ENCODE results near the gene MYMK. TPM values are rescaled to one million over a fixed set of nuclear protein-coding genes. Genes with fewer than 3 reads are reported as not detected.

The MYMK gene
- total RNA-seq, 2 donors from 2014 or later: not detected

DNA sequence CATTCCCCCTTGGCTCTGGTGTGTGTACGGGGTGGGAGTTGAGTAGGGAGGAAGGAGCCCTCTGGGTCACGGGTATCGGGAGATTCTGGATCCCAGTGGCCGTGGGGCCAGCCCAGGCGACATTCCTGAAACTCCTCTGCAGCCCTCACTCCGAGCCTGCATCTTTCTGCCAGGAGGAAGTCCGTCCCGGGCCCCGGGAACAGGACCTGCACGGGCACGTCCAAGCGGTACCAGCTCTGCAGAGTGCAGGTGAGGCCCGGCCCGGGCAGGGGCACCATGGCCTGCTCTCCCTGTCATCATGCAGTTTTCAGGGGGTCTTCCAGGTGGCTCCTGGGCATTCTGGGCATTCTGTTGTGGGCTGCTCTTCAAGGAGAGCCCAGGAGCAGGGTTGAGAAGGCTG is 13.4 kb upstream of the MYMK start:
- TF ChIP-seq, protein P1, sequence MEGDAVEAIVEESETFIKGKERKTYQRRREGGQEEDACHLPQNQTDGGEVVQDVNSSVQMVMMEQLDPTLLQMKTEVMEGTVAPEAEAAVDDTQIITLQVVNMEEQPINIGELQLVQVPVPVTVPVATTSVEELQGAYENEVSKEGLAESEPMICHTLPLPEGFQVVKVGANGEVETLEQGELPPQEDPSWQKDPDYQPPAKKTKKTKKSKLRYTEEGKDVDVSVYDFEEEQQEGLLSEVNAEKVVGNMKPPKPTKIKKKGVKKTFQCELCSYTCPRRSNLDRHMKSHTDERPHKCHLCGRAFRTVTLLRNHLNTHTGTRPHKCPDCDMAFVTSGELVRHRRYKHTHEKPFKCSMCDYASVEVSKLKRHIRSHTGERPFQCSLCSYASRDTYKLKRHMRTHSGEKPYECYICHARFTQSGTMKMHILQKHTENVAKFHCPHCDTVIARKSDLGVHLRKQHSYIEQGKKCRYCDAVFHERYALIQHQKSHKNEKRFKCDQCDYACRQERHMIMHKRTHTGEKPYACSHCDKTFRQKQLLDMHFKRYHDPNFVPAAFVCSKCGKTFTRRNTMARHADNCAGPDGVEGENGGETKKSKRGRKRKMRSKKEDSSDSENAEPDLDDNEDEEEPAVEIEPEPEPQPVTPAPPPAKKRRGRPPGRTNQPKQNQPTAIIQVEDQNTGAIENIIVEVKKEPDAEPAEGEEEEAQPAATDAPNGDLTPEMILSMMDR (IDR thresholded peaks at IDR 0.05): no peak
- no peak for TF ChIP-seq POLR2A (IDR thresholded peaks at IDR 0.05)
- H3K36me3 ChIP-seq (replicated peaks in 1 of 2; ENCODE audit: insufficient read depth in 1 of 2, low read depth in 2 of 2): no peaks in the 10 kb centered on the region
- DNase-seq (no peak), ATAC-seq (no peak)
- H3K4me3 ChIP-seq: no peak overlapping the region
- no peaks in the 10 kb centered on the region for H3K9me3 ChIP-seq
- WGBS, 2 donors: 91% methylated on average over 14 of the region's 14 CpGs; no CpG with 5 or more reads in 1 of the 2 donors
- H3K27me3 ChIP-seq: no peaks in the 10 kb centered on the region
- H3K4me1 ChIP-seq: peaks cover 25% of the 10 kb centered on the region
- intact Hi-C loops (cut with DNase I): loop anchor here (10.0 kb wide), 1 partner anchor 467 kb away; no protein-coding TSS in a partner anchor
- H3K27ac ChIP-seq: no peak overlapping the region

GRCh38 chr9:133537257-133537656 is 12.5 kb upstream of the MYMK start:
- 86 to 100% methylated on average over 1 to 14 of the region's 16 CpGs for WGBS, 2 donors
- Histone ChIP-seq H3K9me3 (no peaks in the 10 kb centered on the region), H3K27ac (no peak overlapping the region), H3K4me1 (peaks cover 25% of the 10 kb centered on the region), H3K36me3 (replicated peaks in 1 of 2; ENCODE audit: insufficient read depth in 1 of 2, low read depth in 2 of 2) (no peaks in the 10 kb centered on the region), H3K4me3 (no peak overlapping the region), H3K27me3 (no peaks in the 10 kb centered on the region)
- intact Hi-C loops (cut with DNase I): loop anchor here (10.0 kb wide), 1 partner anchor 468 kb away; no protein-coding TSS in a partner anchor
- TF ChIP-seq, protein P1 (IDR thresholded peaks at IDR 0.05): no peak
- no peak for TF ChIP-seq POLR2A (IDR thresholded peaks at IDR 0.05)
- DNase-seq: no peak
- no peak for ATAC-seq

GRCh38 chr9:133536536-133536935 is 11.8 kb upstream of the MYMK start:
- H3K27ac ChIP-seq: no peak overlapping the region
- WGBS, 2 donors: 92% methylated on average over 9 of the region's 9 CpGs
- no peaks in the 10 kb centered on the region for H3K36me3 ChIP-seq (replicated peaks in 1 of 2; ENCODE audit: insufficient read depth in 1 of 2, low read depth in 2 of 2)
- intact Hi-C loops (cut with DNase I): loop anchor here (10.0 kb wide), 1 partner anchor 468 kb away; no protein-coding TSS in a partner anchor
- no peak for ATAC-seq
- H3K4me3 ChIP-seq: no peak overlapping the region
- H3K27me3 ChIP-seq: no peaks in the 10 kb centered on the region
- no peaks in the 10 kb centered on the region for H3K9me3 ChIP-seq
- peaks cover 25% of the 10 kb centered on the region for H3K4me1 ChIP-seq
- TF ChIP-seq POLR2A (IDR thresholded peaks at IDR 0.05): no peak
- TF ChIP-seq, protein P1 (IDR thresholded peaks at IDR 0.05): no peak
- DNase-seq: no peak

GRCh38 chr9:133536080-133536479 is 11.3 kb upstream of the MYMK start:
- TF ChIP-seq, protein P1 (IDR thresholded peaks at IDR 0.05): no peak
- no peak for TF ChIP-seq POLR2A (IDR thresholded peaks at IDR 0.05)
- 74 to 88% methylated on average over 3 to 10 of the region's 11 CpGs for WGBS, 2 donors

GRCh38 chr9:133535306-133535877 is 10.6 kb upstream of the MYMK start:
- Histone ChIP-seq H3K9me3 (no peaks in the 10 kb centered on the region), H3K4me3 (no peak overlapping the region), H3K36me3 (replicated peaks in 1 of 2; ENCODE audit: insufficient read depth in 1 of 2, low read depth in 2 of 2) (no peaks in the 10 kb centered on the region), H3K27ac (no peak overlapping the region), H3K4me1 (peaks cover 25% of the 10 kb centered on the region), H3K27me3 (no peaks in the 10 kb centered on the region)
- no peak for TF ChIP-seq POLR2A (IDR thresholded peaks at IDR 0.05)
- TF ChIP-seq, protein P1 (IDR thresholded peaks at IDR 0.05): no peak
- no peak for ATAC-seq
- intact Hi-C loops (cut with DNase I): loop anchor here (10.0 kb wide), 1 partner anchor 469 kb away; no protein-coding TSS in a partner anchor
- WGBS, 2 donors: 39 to 50% methylated on average over 5 to 12 of the region's 13 CpGs
- no peak for DNase-seq

More at GRCh38 chr9:133536080-133536479, 11.3 kb upstream of the MYMK start:
- no peak for DNase-seq
- intact Hi-C loops (cut with DNase I): loop anchor here (10.0 kb wide), 1 partner anchor 469 kb away; no protein-coding TSS in a partner anchor
- Histone ChIP-seq H3K9me3 (no peaks in the 10 kb centered on the region), H3K4me3 (no peak overlapping the region), H3K36me3 (replicated peaks in 1 of 2; ENCODE audit: insufficient read depth in 1 of 2, low read depth in 2 of 2) (no peaks in the 10 kb centered on the region), H3K27ac (no peak overlapping the region), H3K27me3 (no peaks in the 10 kb centered on the region), H3K4me1 (peaks cover 25% of the 10 kb centered on the region)
- ATAC-seq: no peak
